CMK (cell line): ENCODE results near the gene TRAF2.
A peak's percentile ranks its signal among the peaks of the same experiment; 100 is the strongest.
"Not testable (repeated sequence)": the region's sequence is repeated elsewhere in the genome, so short reads cannot be mapped to it uniquely, and the experiment has no call there.

ENCODE experiments used
- DNase-seq: peaks from one replicate; pipeline ENCODE4 v3.0.0-alpha.2; 2010; ENCODE audit warnings: low read depth

Gene TRAF2

DNA sequence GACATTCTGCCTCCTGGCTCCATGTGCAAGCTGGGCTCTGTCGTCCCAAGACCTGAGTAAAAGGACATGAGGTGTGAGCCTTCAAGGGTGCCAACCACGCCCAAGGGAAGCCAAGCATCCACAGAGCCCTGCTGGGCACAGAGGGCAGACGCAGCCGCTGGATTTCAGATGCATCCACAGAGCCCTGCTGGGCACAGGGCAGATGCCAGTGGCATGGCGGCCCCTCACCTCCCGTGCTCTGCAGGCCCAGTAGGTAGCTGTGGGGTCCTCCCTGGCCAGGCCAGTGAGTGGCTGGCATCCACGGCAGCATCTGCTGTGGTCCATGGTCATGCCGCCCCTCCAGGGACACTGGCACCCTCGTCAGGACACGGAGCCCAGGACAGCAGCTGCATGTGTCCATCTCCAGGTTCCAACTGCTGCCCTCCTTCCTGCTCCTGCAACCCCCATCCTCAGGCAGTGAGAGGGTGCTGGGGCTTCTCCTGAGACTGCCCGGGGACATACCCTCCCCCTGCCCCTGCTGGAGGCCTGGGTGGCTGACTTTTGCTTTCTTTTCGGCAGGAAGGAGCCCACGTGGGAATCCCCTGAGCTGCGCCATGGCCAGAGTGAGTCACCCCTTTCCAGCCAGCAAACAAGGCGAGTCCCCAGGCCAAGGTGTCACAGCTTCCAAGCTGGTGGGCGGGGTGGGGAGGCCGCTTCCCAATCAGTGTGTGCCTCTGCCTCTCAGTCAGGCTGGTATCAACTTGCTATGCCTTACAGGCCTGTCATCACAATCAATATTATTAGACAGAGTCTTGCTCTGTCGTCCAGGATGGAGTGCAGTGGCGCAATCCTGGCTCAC lies 4.0 kb upstream of the TRAF2 start:
- no peak for DNase-seq

DNA sequence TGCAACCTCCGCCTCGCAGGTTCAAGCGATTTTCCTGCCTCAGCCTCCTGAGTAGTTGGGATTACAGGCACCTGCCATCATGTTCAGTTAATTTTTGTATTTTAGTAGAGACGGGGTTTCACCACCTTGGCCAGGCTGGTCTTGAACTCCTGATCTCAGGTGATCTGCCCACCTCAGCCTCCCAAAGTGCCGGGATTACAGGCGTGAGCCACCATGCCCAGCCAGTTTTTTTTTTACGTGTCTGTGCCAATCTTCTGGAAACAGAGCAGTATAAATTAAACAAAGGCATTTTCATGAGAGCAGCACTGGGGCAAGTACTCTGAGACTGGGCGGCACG lies 3.4 kb upstream of the TRAF2 start:
- not testable (repeated sequence) for DNase-seq

DNA sequence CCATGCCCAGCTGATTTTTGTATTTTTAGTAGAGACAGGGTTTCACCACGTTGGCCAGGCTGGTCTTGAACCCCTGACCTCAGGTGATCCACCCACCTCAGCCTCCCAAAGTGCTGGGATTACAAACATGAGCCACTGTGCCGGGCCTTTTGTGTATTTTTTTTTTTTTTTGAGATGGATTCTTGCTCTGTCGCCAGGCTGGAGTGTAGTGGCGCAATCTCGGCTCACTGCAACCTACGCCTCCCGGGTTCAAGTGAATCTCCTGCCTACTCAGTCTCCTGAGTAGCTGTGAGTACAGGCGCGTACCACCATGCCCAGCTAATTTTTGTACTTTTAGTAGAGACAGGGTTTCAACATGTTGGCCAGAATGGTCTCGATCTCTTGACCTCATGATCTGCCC lies 2.6 kb upstream of the TRAF2 start:
- DNase-seq, result not testable (repeated sequence)

DNA sequence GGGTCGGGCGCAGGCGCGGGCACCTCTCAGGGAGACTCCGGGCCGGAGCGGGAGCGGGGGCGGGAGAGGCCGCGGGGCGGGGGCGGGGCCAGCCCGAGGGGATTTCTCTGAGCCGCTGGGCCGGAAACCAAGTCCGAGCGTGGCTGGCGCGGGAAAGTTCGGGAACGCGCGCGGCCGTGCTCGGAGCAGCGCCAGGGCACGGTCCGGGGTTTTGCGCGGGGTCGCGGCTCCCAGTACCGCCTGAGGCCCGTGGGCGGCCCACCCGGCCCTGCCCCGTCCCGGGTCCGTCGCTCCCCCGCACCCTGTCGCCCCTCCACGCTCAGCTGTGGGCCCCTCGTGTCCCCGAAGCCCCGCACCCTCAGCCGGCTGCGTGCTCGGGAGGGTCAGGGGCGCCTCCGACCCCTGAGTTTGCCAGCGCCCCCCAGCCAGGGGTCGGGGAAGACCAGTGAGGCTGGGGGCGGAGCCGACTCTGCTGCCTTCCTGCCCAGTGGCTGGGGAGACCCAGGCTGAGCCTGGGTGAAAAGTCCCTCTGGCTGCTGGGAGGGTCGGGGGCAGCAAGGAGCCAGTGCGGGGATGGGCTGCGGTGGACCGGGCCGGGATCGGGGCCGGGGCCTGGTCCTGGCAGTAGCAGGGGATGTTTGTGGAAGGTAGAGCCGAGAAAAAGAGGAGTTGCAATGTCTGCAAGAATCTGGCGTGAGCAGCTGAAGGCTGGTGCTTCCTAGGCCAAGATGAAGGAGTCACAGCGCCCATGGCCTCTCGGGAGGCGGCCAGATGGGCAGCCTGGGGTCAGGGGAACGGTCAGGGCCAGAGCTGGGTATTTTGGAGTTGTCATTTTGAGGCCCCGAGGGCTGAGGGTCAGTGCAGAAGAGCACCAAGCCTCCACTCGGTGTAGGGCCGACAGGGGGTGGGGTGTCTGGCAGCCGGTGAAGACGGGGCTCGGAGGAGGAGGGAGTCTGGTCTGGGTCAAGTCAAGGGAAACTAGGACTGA lies 588 bp downstream of the TRAF2 start:
- peak; percentile 30 for DNase-seq

DNA sequence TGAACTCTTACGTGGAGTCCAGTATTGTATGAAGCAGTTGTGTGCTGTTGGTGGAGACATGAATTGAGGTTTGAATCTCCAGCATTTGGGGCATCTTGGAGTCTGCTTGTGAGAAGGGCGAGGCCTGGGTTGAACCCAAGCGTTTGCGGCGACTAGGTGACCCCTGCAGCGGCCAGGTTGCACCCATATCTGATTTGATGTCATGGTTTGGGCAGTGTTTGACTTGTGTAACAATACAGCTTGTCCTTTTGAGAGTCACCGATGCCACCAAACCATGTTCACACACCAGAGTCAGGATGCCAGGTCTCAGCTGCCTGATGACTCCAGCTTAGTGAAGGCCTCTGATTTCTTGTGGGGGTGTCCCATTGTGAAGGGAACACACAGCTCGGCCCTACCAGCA lies 2.1 kb downstream of the TRAF2 start:
- DNase-seq, result no peak

DNA sequence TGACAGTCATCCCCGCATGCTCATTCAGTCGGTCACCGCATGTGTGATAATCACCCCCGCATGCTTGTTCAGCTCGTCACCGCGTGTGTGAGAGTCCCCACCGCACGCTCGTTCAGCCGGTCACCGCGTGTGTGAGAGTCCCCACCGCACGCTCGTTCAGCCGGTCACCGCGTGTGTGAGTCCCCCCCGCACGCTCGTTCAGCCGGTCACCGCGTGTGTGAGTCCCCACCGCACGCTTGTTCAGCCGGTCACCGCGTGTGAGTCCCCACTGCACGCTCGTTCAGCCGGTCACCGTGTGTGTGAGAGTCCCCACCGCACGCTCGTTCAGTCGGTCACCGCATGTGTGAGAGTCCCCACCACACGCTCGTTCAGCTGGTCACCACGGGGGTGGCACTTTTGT lies 3.5 kb downstream of the TRAF2 start:
- DNase-seq, result no peak

DNA sequence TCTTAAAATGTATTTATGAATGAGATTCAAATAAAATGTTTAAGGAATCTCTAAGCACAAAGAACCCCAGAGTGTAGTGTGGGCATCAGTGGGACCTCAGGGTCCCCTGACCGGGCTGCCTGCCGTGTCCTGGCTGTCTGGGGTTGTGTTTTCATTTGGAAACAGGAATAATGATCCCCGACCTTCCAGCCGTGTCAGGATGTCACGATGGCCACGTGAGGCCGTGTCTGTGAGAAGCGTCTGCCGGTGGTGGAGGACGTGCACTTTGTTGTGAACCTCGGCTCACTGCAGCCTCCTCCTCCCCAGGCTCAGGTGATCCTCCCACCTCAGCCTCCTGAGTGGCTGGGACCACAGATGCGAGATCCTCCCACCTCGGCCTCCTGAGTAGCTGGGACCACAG lies 4.3 kb downstream of the TRAF2 start:
- DNase-seq, result no peak

DNA sequence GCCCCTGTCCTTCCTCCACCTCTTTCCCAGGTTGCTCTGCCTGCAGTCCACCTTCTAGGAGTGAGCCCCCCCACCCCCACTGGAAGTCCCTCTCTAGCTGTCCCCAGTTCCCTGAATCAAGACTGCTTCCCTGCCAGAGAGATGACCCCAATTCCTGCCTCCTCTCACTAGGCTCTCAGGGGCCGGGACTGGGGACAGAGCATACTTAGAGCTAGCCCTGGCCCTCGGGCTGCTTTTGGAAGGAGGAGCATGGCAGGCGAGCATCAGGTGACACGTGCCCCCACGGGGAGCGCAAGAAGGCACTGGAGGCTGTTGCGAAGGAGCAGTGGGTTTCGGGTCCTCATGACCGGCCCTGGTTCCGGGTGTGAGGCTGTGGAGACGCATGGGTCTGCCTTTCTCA lies 9.7 kb downstream of the TRAF2 start:
- no peak for DNase-seq

DNA sequence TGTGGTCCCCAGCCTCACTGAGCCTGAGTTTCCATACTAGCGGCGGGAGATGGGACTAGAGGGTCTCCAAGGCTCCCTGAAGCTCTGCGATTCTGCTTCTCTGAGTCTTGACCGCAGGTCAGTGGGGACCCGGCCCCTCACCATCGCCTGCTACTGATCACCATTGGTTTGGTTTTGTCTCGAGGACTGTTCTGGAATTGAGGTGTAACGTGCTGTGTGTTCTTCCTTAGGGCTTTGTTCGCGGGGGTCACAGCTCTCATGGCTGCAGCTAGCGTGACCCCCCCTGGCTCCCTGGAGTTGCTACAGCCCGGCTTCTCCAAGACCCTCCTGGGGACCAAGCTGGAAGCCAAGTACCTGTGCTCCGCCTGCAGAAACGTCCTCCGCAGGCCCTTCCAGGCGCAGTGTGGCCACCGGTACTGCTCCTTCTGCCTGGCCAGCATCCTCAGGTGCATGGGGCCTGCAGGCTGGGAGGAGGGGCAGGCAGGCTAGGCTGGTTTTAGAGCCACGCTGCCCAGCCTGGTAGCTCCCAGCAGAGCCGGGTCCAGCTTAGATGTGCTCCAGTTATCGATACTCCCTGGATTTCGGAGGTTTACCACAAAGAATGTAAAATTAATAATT lies 12.3 kb downstream of the TRAF2 start:
- no peak for DNase-seq

DNA sequence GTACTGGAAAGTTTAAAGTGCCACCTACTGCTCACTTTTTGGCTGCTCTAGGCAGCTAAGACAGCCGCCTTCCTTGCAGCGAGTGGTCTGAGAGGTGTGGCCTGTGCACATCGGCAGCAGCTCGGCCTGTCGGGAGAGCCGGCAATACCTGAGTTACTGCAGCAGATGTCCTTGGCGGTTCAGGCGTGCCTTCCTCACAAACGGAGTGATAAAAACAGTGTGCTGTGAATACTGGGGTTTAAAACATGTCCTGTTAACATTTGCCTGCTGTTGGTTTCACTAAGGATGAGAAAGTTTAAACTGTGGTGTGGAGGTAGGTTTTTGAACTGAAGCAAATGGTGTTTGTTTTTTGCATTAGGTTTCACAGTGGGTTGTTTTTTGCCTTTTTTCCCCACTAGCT lies 12.9 kb downstream of the TRAF2 start:
- no peak for DNase-seq

DNA sequence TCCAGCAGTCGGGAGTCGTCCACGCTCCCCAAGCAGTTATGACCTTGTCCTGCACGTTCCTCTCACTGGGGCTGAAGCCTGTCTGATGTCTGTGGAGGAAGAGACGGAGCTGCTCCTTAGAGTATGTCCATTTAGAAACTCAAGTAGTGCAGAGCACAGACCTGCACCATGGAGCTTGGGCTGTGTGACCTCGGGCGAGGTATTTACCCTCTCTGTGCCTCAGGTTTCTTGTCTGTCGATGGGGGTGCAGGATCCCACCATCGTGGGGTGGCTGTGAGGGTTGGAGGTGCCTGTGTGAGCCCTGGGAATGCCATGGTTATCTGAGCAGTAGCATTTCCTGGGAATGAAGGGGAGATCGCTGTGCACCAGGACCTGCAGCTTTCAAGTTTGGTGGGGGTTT lies 14.2 kb downstream of the TRAF2 start:
- no peak for DNase-seq

DNA sequence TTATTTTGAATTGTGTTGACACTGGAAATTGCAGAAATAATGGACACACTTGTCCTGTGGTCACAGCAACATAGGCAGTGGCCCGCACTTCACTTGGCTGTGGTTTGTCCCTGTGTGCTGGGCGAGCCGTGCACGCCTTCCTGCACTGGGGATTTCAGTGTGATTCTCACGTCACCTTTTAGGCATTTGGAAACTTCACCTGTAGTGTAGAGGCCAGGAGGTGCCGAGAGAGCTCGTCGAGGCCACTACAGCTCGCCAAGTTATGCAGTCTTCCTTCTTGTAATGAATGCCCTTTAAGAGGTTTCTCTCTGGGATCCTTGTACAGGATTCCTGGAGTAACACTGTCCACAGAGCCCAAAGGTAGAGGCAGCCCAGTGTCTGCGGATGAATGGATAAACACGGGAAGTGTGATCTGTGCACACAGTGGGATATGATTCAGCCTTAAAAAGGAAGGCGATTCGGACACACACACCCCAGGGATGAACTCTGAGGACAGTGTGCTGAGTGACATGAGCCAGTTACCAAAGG lies 14.7 kb downstream of the TRAF2 start:
- DNase-seq, result no peak

DNA sequence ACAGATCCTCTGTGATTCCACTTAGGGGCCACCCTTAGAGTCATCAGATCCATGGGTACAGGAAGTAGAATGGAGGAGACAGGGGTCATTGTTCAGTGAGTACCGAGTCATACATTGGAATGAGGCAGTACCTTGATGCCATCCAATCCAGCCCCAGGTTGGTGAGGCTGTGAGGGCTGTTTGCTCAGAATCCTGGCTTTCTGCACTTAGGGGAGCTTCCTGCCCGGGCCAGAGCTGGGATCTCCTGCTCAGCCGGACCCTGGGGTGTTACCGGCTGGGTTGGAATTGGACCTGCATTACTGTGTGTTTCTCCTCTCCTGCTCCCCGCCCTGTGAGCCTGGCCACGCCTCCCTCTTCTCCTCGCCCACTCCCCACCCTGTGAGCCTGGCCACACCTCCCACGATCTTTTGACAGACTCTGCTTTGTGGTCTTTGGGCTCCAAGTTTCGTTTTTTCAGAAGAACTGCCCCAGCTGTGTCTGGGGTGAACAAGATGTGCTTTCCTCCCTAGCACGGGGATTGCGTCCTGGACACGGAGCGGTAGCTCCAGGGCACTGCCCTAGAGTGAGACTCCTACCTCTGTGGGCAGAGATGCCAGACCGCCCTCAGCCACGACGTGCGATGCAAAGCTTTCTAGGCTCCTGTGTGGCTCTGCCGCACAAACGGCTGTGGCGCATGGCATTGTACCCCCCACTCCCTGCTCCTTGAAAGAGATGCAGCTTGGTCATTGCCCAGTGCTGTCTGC lies 15.4 kb downstream of the TRAF2 start:
- DNase-seq, result no peak

DNA sequence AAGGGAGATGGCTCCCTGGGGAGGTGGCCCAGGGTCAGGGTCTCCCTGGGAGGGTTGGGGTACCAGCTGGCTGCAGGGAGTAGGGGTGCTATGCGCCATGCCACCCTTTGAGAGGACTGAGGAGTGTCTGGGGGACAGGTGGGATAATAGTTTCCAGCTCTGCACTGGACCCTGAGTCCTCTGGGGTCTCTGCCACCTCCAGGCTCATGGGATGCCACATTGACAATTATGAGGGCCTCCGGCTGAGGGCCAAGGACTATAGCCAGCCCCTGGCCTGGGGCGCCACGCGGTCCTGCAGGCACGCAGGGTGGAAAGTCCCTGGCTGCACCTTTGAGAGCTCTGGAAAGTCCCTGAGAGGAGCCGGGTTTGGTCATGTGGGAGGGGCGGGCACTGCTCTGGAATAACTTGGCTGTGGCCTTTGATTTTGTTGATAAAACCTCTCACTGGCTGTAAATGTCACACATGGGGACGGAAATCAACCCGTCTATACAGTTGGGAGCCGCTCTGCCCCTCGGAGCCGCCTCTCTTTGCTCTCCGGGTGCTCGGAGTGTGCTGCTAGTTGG lies 16.0 kb downstream of the TRAF2 start:
- no peak for DNase-seq

DNA sequence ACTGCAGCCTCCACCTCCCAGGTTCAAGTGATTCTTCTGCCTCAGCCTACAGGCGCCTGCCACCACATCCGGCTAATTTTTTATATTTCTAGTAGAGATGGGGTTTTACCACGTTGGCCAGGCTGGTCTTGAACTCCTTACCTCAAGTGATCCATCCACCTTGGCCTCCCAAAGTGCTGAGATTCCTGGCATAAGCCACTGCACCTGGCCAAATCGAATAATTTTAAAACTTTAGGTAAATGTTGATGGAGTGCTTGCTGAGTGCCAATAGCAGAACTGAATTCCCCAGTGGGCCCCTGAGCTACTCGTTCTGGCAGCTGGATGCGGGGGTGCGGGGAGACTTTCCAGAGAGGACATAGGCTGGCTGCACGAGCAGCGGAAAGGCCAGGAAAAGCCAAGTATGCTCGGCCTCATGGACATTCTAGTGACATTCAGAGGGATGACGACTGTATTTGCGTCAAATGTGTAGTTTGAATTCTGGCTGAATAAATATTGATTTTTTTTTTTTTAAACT lies 16.8 kb downstream of the TRAF2 start:
- DNase-seq, result no peak

DNA sequence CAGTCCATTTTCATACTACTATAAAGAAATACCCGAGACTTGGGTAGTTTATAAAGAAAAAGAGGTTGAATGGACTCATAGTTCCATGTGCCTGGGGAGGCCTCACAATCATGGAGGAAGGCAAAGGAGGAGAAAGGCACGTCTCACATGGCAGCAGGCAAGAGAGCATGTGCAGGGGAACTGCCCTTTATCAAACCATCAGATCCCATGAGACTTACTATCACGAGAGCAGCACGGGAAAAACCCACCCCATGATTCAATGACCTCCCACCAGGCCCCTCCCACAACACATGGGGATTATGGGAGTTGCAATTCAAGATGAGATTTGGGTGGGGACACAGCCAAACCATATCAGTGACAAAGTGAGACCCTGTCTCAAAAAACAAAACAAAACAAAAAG lies 19.9 kb downstream of the TRAF2 start:
- DNase-seq, result no peak

DNA sequence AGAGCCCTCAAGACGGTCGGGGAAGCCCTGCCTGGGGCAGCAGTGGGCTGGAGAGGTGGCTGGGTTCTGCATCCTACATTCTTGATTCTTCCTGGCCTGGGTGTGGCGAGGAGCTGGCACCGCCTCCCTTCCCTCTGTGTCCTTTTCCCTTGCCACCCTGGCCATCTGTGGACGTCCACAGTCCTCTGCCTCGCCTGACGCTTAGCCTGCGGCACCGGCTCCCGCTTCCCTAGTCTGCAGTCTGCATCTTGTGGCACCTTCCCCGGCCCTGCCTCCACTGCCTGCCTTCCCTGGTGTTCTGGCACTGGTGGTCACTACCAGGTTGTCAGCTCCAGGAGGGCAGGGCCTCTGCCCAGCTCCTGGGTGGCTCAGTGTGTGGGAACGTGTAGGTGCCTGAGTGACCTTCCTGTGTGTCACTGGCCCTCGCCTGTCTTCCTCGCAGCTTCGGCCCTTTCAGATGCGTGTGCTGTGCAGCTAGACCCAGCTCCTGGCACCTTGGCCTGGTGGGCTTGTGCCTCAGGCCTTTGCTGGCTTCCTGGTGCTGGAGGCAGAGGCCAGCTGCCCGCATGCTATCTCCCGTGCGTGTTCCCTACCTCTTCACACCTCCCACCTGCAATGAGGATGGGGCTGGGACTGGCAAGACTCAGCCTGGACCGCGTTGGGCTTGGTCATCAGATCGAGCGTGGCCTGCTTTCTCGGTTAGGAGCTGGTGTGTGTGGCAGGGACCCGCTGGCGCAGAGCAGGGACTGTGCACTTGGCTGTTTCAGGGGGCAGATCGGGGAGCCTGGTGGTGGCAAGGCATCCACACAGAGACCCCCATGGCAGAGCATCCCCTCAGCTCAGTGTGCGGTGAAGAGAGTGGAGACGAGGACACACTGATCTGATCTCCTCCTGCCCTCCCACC lies 20.9 kb downstream of the TRAF2 start:
- DNase-seq, result no peak

DNA sequence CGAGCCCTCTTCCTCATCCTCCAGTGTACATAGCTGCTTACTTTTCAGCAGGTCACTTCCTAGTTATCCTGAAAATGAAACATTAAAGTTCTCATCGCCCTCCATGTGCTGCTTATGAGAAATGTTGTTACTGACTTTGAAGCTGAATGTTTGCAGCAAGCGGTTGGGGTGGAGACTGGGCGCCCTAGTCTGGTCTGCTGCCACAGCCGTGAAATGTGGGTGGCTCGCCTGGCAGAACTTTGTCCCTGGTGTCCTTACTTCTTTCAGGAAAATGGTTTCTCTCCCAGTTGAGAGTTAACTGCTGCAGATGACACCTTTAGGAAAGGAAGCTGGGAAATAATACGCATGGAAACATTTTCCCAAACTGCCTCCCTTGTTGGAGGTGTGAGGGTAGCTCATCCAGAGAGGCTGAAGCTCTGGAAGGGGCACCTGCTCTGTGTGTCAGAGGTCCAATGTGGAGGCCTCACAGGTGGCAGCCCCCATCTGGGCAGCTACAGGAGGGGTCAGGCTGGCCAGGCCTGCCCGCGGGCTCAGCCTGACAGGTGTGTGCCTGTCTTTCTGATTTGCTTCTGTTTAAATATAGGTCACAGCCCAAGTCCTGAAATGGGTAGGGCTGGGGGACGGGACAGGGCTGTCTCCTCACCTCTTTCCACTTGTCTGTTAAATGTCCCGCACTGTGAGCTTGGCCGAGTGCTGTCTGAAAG lies 24.0 kb downstream of the TRAF2 start:
- no peak for DNase-seq

DNA sequence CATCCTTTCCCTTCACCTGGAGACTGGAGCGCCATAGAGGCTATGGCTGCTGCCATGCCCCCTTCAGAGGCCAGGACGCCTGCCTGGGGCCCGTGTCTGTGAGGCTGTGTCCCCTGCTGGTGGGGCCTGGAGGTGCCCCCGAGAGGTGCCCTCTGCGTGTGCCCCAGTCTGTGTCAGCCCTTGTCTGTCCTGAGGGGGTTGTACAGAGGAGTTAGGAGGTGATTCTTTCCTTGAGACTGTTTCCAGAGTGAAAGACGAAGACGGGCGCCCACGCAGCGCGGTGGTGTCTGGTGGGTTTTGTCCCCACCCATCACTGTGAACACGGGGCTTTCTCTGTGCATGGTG lies 24.6 kb downstream of the TRAF2 start:
- no peak for DNase-seq
